Uterus (tissue), 2 donors: ENCODE measurements around the gene RAB13.

ENCODE experiments used
- POLR2A ChIP-seq, 2 donors: fragments of 450-650 bp; IDR thresholded peaks; one replicate each; pipeline ENCODE4 v1.6.1; 2016; ENCODE audit warnings: antibody characterized with exemption in 2 of 2, mild to moderate bottlenecking in 1 of 2, moderate library complexity in 1 of 2
- TF ChIP-seq, protein P1 (sequence below), 4 experiments: fragments of 200-600 bp in 2 of 4; fragments of 450-650 bp in 2 of 4; sonication (generic) in 2 of 4; IDR thresholded peaks; one replicate each; pipeline ENCODE4 v1.5.1; 2016 to 2019; ENCODE audit warnings: antibody characterized with exemption in 4 of 4, mild to moderate bottlenecking in 2 of 4, moderate library complexity in 1 of 4

DNA sequence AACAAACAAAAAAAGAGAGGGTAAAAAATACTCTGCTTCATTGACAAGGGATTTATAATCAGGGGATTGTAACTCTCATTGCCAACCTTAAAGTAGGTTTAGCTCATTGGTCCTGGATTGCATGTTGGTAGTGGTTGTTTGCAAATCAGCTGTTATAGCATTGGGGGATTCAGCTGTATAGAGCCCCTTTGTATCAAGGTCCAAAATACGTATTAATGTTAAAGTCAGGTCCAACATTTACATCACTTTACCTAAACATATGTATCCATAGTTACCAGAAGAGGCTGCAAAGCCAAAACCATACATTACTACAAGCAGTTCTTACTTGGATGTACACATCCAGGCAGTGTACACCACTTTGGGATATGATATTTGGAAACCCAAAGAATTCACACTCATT, 33.8 kb upstream of the RAB13 start:
- TF ChIP-seq, protein P1, sequence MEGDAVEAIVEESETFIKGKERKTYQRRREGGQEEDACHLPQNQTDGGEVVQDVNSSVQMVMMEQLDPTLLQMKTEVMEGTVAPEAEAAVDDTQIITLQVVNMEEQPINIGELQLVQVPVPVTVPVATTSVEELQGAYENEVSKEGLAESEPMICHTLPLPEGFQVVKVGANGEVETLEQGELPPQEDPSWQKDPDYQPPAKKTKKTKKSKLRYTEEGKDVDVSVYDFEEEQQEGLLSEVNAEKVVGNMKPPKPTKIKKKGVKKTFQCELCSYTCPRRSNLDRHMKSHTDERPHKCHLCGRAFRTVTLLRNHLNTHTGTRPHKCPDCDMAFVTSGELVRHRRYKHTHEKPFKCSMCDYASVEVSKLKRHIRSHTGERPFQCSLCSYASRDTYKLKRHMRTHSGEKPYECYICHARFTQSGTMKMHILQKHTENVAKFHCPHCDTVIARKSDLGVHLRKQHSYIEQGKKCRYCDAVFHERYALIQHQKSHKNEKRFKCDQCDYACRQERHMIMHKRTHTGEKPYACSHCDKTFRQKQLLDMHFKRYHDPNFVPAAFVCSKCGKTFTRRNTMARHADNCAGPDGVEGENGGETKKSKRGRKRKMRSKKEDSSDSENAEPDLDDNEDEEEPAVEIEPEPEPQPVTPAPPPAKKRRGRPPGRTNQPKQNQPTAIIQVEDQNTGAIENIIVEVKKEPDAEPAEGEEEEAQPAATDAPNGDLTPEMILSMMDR (IDR thresholded peaks at IDR 0.05) = no peak
- no peak for TF ChIP-seq POLR2A (IDR thresholded peaks at IDR 0.05)
